Neutrophil (primary cell): ENCODE data around the gene PKP3.

Experiments used
- H3K27ac ChIP-seq: fragments of 200-600 bp; sonication (generic); 2 replicates; pipeline ENCODE4 v1.5.1; 2016; ENCODE audit warnings: mild to moderate bottlenecking, moderate library complexity
- H3K27me3 ChIP-seq: fragments of 200-600 bp; sonication (generic); 2 replicates; pipeline ENCODE4 v1.6.0; 2016; ENCODE audit warnings: mild to moderate bottlenecking
- H3K36me3 ChIP-seq: fragments of 200-600 bp; sonication (generic); 2 replicates; pipeline ENCODE4 v1.5.1; 2017
- H3K4me1 ChIP-seq, 2 experiments: fragments of 200-600 bp in 1 of 2; sonication (generic) in 1 of 2; 1 replicate in 1 of 2; 2 replicates in 1 of 2; pipeline versions ENCODE4 v1.5.1 to v1.6.1; 2013 to 2016; ENCODE audit warnings: low read depth in 1 of 2, low read length in 1 of 2, mild to moderate bottlenecking in 1 of 2, moderate library complexity in 1 of 2; ENCODE audit not compliant: control insufficient read depth in 1 of 2, insufficient read depth in 1 of 2
- H3K4me3 ChIP-seq, 2 experiments: fragments of 200-600 bp in 1 of 2; sonication (generic) in 1 of 2; 1 replicate in 1 of 2; 2 replicates in 1 of 2; pipeline ENCODE4 v1.5.1; 2013 to 2016; ENCODE audit warnings: low read depth in 1 of 2, low read length in 1 of 2, mild to moderate bottlenecking in 1 of 2, moderate library complexity in 1 of 2
- H3K9me3 ChIP-seq: fragments of 200-600 bp; sonication (generic); 2 replicates; pipeline ENCODE4 v1.5.1; 2016
- TF ChIP-seq, protein P1 (sequence below): fragments of 200-600 bp; sonication (generic); IDR thresholded peaks from 2 replicates; pipeline ENCODE4 v1.5.1; 2016; ENCODE audit warnings: antibody characterized with exemption

Gene PKP3

DNA sequence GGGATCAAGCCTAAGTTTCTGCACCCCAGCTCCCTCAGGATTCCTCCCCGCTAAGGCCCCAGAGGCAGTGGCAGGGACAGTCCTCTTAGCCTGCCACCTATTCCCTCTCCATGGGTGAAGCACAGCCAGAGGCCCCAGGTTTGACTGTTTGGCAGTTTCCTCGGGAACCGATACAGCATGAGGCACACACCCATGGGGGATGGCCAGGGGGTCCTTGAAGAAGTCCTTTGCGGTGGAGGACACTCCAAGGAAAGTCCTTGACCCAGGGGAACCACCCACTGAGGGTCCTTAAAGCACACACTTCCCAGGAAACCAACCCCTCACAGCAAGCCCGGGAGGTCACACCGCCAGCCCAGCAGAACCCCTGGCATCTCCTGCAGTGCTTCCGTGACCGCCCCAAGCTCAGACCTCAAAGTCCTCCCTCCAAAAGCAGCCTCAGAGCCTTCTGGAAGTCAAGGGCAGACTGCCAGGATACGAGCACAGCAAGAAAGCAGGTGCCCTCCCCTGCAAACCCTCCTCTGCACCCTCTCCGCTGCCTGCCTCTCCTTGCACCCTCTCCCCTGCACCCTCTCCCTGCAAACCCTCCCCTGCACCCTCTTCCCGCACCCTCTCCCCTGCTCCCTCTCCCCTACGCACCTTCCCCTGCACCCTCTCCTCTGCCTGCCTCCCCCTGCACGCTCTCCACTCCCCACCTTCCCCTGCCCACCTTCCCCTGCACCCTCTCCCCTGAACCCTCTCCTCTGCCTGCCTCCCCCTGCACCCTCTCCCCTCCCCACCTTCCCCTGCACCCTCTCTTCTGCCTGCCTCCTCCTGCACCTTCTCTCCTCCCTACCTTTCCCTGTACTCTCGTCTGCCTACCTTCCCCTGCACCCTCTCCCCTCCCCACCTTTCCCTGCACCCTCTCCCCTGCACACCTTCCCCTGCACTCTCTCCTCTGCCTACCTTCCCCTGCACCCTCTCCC is 19.4 kb downstream of the PKP3 start:
- H3K4me1 ChIP-seq = peaks cover 33 to 38% of the 10 kb centered on the region in 2 experiments
- no peak overlapping the region for H3K4me3 ChIP-seq
- H3K27ac ChIP-seq = no peak overlapping the region
- peaks cover 27% of the 10 kb centered on the region for H3K27me3 ChIP-seq
- TF ChIP-seq, protein P1, sequence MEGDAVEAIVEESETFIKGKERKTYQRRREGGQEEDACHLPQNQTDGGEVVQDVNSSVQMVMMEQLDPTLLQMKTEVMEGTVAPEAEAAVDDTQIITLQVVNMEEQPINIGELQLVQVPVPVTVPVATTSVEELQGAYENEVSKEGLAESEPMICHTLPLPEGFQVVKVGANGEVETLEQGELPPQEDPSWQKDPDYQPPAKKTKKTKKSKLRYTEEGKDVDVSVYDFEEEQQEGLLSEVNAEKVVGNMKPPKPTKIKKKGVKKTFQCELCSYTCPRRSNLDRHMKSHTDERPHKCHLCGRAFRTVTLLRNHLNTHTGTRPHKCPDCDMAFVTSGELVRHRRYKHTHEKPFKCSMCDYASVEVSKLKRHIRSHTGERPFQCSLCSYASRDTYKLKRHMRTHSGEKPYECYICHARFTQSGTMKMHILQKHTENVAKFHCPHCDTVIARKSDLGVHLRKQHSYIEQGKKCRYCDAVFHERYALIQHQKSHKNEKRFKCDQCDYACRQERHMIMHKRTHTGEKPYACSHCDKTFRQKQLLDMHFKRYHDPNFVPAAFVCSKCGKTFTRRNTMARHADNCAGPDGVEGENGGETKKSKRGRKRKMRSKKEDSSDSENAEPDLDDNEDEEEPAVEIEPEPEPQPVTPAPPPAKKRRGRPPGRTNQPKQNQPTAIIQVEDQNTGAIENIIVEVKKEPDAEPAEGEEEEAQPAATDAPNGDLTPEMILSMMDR = no peak
- H3K9me3 ChIP-seq = no peaks in the 10 kb centered on the region
- H3K36me3 ChIP-seq = no peaks in the 10 kb centered on the region

DNA sequence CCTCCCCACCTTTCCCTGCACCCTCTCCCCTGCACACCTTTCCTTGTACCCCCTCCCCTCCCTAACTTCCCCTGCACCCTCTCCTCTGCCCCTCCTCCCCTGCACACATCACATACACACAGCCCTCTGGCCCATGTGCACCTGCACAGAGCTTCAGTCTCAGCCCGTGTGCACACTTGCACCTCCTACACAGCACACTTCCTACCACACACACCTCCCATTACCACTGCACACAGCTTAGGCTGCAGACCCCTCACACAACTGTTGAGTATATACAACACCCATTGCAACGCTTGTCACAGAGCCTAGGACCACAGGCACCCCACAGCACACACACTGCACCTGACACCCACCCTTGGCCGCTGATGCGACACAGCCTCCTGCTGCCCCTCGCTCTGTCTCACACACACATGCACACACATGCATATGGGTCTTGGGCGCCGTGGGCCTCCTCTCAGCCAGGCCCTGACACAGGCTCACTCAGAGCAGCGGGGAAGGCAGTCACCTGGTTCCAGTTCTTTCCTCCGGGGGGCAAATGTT is 20.4 kb downstream of the PKP3 start:
- peak overlapping the region in 1 of 2 experiments; percentile 0 for H3K4me3 ChIP-seq
- no peak overlapping the region for H3K27ac ChIP-seq
- peaks cover 36% of the 10 kb centered on the region for H3K27me3 ChIP-seq
- H3K36me3 ChIP-seq = no peaks in the 10 kb centered on the region
- peaks cover 33 to 38% of the 10 kb centered on the region in 2 experiments for H3K4me1 ChIP-seq
- no peaks in the 10 kb centered on the region for H3K9me3 ChIP-seq
- TF ChIP-seq, protein P1 = no peak

DNA sequence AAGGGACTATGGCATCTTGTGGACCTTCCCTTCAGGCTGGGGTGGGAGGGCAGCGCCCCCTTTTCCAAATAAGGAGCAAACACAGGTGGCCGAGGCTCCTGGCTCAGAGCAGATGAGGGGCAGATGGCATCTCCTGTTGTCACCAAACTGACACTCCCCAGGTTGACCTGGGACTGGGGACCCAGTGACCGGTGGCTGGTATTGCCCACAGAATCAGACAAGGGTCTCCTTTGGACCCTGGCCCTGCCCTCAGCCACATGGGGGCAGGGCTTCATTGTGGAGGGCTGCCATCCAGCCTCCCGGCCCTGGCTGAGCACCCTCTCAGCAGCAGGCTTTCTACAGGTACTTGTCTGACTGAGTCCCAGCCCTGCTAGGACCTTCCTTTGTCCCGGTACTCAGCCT is 21.6 kb downstream of the PKP3 start:
- H3K4me3 ChIP-seq = peak overlapping the region in 1 of 2 experiments; percentile 0
- H3K4me1 ChIP-seq = peaks cover 33 to 38% of the 10 kb centered on the region in 2 experiments
- TF ChIP-seq, protein P1 = no peak
- no peaks in the 10 kb centered on the region for H3K36me3 ChIP-seq
- H3K27me3 ChIP-seq = peaks cover 48% of the 10 kb centered on the region
- no peaks in the 10 kb centered on the region for H3K9me3 ChIP-seq
- H3K27ac ChIP-seq = no peak overlapping the region

DNA sequence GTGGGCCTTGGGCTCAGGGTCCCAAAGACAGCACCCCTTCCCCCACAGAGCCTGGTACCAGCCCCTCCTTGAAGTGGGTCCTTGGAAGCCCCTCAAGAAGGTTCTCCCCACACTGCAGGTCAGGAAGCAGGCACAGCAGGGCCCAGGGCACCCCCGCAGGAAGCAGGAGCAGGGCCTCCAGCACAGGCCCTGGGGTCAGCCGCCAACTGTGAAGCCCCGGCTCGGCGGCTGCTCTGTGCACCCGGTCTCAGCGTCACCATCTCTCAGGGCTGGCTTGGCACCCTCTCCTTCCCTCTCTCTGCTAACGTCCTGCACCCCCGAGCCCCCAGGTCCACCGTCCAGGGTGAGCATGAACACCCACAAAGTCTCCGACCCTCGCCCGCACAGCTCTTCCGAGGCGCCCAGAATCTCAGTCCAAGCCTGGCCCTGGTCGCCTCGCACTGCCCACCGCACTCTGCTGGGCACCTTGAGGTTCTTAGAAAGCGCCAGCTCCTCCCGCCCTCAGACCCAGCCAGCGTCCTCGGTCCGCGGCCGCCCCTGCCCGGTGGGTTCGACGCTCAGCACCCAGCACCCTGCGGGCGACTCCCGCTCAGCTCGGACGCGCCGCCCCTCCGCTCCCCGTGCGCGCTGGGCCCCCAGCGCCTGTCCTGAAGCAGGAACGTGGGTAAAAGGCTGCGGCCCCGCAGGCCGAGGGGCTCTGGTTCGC is 22.2 kb downstream of the PKP3 start:
- H3K27ac ChIP-seq = no peak overlapping the region
- peaks cover 33 to 38% of the 10 kb centered on the region in 2 experiments for H3K4me1 ChIP-seq
- TF ChIP-seq, protein P1 = no peak

DNA sequence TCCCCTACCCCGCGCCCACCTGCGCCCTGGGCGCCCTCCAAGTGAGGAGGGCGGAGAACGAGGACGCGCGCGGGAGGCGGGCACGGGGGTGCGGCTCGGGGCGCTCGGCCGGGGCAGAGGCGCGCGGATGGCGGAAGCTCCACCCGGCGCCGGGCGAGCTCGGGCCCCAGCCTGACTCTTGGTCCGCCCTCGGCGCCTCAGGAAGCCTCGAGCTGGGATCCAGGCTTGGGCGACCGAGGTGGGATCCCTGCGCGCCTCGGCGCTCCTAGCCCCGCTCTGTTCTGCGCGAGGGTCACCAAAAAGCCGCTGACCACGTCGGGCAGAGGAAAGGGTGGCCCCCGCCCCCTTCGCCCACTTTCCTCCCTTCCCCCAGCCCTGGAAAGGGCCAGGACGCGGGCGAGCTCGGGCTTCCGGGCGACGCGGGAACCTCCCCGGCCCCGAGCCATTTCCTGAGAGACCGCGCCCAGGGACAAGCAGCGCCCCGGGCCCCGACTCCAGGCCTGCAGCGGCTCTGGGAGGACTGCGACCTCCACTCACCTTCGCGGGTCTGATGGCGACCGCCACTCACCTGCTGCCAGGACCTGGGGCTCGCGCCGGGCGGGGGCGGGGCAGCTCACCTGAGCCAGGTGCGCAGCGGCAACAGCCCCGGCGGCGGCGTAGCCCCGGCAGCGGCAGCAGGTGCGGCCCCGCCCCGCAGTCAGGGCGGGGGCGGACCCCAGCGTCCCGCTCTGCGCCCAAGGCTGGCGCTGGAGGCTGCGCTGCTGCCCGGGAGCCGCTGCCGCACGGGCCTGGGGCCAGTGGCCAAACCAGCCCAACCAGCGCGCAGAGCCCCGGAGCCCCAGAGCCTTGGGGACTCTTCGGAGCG is 23.0 kb downstream of the PKP3 start:
- Histone ChIP-seq H3K4me1 (peaks cover 33 to 38% of the 10 kb centered on the region in 2 experiments), H3K36me3 (no peaks in the 10 kb centered on the region), H3K9me3 (no peaks in the 10 kb centered on the region), H3K4me3 (peak overlapping the region; percentile 51 to 65), H3K27me3 (peaks cover 52% of the 10 kb centered on the region), H3K27ac (no peak overlapping the region)
- TF ChIP-seq, protein P1 = no peak

More for the DNA sequence above, 22.2 kb downstream of the PKP3 start:
- Histone ChIP-seq H3K27me3 (peaks cover 52% of the 10 kb centered on the region), H3K36me3 (no peaks in the 10 kb centered on the region), H3K4me3 (peak overlapping the region; percentile 51 to 65), H3K9me3 (no peaks in the 10 kb centered on the region)
